ENCODE results near the gene IFIT3.
A peak's percentile ranks its signal among the peaks of the same experiment; 100 is the strongest.
"Not testable (repeated sequence)": the region's sequence is repeated elsewhere in the genome, so short reads cannot be mapped to it uniquely, and the experiment has no call there.

Gene IFIT3

DNA sequence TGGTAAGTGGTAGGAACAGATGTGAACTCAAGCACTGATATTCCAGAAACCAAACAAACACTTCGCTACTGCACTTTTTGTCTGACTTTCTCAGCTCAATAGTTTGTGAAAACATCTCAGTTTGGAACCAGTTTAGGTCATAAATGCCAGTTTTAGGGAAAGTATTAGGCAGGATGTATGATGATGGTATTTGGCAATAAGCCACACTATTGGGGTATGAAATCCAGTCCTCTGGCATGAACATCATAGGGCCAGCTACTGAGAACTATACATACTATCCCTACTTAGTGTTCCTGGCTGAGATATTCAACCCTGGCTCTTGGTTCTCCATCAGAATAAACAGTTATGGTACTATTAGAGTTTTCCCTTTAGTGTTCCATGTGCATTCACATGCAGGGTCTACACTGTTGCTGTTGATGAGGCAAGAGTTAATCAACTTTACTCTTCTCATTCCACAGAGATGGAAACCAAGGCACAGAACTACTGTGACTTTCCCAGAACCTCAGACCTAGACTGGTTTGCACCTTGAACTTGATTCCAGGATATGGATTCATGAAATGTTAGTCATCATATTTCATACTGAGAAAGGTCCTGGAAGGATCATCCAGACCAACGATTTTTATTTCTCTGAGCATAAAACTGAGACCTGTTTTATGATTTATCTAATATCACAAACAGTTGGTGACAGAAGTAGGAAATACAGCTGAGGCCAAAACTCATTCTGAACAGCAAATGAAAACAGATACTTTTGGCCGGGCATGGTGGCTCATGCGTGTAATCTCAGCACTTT is 46.0 kb upstream of the IFIT3 start:
- TF ChIP-seq, protein P1, sequence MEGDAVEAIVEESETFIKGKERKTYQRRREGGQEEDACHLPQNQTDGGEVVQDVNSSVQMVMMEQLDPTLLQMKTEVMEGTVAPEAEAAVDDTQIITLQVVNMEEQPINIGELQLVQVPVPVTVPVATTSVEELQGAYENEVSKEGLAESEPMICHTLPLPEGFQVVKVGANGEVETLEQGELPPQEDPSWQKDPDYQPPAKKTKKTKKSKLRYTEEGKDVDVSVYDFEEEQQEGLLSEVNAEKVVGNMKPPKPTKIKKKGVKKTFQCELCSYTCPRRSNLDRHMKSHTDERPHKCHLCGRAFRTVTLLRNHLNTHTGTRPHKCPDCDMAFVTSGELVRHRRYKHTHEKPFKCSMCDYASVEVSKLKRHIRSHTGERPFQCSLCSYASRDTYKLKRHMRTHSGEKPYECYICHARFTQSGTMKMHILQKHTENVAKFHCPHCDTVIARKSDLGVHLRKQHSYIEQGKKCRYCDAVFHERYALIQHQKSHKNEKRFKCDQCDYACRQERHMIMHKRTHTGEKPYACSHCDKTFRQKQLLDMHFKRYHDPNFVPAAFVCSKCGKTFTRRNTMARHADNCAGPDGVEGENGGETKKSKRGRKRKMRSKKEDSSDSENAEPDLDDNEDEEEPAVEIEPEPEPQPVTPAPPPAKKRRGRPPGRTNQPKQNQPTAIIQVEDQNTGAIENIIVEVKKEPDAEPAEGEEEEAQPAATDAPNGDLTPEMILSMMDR (IDR thresholded peaks at IDR 0.05; ENCODE audit: poor library complexity, severe bottlenecking) = no peak
- no peak overlapping the region for H3K4me3 ChIP-seq (ENCODE audit: severe bottlenecking)
- H3K27ac ChIP-seq (ENCODE audit: poor library complexity, severe bottlenecking) = peak overlapping the region; percentile 90
- no peak for DNase-seq (ENCODE audit: low spot score)
- no peaks in the 10 kb centered on the region for H3K27me3 ChIP-seq (ENCODE audit: insufficient read depth, poor library complexity, severe bottlenecking)
- H3K9me3 ChIP-seq (ENCODE audit: severe bottlenecking) = no peaks in the 10 kb centered on the region
- H3K4me1 ChIP-seq (ENCODE audit: insufficient read depth, poor library complexity, severe bottlenecking) = peaks cover 62% of the 10 kb centered on the region
- ATAC-seq (ENCODE audit: low read depth) = no peak
- no peaks in the 10 kb centered on the region for H3K36me3 ChIP-seq (ENCODE audit: low read depth)

DNA sequence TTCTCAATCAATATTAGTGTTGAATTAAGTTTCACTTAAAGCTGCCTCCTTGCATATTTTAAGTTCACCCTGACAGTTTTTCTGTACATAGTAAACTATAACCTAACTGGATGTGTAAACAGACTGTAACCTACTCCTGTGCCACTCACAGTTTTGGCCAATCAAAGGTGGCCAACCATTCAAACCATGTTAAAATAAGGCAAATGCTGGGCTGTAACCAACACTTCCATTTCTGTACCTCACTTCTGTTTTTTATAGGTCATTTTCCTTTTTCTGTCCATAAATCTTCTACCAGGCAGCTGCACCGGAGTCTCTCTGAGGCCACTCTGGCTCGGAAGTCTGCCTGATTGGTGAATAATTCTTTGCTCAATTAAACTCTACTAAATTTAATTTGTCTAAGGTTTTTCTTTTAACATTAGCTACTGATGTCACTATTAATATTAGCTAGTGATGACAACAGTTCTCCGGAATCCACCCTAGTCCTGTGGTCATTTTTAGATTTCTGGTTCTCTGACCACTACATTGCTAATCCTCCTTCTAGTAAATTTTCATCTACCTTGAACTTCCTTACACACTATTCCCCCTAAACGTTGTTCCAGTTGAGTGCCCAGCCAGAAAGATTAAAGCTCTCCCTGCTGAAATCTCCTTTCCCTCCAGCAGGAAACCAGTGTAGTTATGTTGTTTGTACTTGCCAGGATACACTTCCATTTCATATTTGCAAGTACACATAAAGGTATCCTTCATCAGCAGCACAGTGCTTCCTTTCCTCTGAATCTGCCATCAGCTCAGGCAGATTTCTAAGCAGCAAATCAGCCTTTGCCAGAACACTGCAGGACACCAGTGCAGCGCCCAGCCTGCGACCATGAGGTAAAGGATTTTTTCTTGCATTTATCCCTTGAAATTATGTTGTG is 44.5 kb upstream of the IFIT3 start:
- no peaks in the 10 kb centered on the region for H3K9me3 ChIP-seq (ENCODE audit: severe bottlenecking)
- TF ChIP-seq, protein P1 (IDR thresholded peaks at IDR 0.05; ENCODE audit: poor library complexity, severe bottlenecking) = no peak
- peaks cover 51% of the 10 kb centered on the region for H3K4me1 ChIP-seq (ENCODE audit: insufficient read depth, poor library complexity, severe bottlenecking)
- no peaks in the 10 kb centered on the region for H3K36me3 ChIP-seq (ENCODE audit: low read depth)
- H3K27ac ChIP-seq (ENCODE audit: poor library complexity, severe bottlenecking) = peak overlapping the region; percentile 90
- no peaks in the 10 kb centered on the region for H3K27me3 ChIP-seq (ENCODE audit: insufficient read depth, poor library complexity, severe bottlenecking)
- DNase-seq (ENCODE audit: low spot score) = no peak
- peak; percentile 15; the same call in 1 of the 3 replicates for ATAC-seq (ENCODE audit: low read depth)
- H3K4me3 ChIP-seq (ENCODE audit: severe bottlenecking) = no peak overlapping the region

DNA sequence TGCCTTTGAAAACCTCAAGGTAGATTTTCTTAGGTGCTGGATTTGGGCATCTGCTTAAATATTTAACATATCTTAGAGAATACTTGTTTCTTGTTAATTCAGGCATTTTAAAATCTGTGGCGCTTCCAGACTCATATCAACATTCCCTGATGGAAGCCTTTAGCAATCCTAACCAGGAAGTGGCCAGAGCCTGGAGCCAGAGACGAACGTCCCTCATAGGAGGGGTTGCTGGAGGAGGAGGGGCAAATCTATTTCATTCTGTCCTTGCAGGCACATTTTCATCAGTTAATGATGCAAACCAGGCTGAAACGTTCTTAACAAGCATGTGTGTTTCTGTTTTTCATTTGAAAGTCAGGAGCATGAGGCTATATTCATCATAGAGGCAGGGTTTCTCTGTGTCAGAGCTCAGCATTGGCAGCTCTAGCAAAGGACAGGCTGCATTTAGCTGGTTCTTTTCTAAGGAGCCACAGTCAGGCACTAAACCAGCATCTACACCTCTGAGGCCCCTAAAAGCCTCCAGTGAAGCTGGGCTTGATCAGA is 43.8 kb upstream of the IFIT3 start:
- Histone ChIP-seq H3K27ac (ENCODE audit: poor library complexity, severe bottlenecking) (peak overlapping the region; percentile 90), H3K4me3 (ENCODE audit: severe bottlenecking) (no peak overlapping the region), H3K36me3 (ENCODE audit: low read depth) (no peaks in the 10 kb centered on the region), H3K9me3 (ENCODE audit: severe bottlenecking) (no peaks in the 10 kb centered on the region), H3K4me1 (ENCODE audit: insufficient read depth, poor library complexity, severe bottlenecking) (peaks cover 44% of the 10 kb centered on the region), H3K27me3 (ENCODE audit: insufficient read depth, poor library complexity, severe bottlenecking) (no peaks in the 10 kb centered on the region)
- DNase-seq (ENCODE audit: low spot score) (no peak), ATAC-seq (ENCODE audit: low read depth) (peak; percentile 58)
- TF ChIP-seq, protein P1 (IDR thresholded peaks at IDR 0.05; ENCODE audit: poor library complexity, severe bottlenecking) = no peak

DNA sequence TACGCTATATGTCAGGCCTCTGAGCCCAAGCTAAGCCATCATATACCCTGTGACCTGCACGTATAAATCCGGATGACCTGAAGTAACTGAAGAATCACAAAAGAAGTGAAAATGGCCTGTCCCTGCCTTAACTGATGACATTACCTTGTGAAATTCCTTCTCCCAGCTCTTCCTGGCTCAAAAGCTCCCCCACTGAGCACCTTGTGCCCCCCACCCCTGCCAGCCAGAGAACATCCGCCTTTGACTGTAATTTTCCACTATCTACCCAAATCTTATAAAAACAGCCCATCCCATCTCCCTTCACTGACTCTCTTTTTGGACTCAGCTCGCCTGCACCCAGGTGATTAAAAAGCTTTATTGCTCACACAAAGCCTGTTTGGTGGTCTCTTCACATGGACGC is 43.1 kb upstream of the IFIT3 start:
- DNase-seq (ENCODE audit: low spot score); ATAC-seq (ENCODE audit: low read depth); H3K4me3 ChIP-seq (ENCODE audit: severe bottlenecking); H3K27me3 ChIP-seq (ENCODE audit: insufficient read depth, poor library complexity, severe bottlenecking); H3K36me3 ChIP-seq (ENCODE audit: low read depth); H3K9me3 ChIP-seq (ENCODE audit: severe bottlenecking): not testable (repeated sequence)
- H3K27ac ChIP-seq (ENCODE audit: poor library complexity, severe bottlenecking) = peak overlapping the region; percentile 90
- peaks cover 37% of the 10 kb centered on the region for H3K4me1 ChIP-seq (ENCODE audit: insufficient read depth, poor library complexity, severe bottlenecking)

DNA sequence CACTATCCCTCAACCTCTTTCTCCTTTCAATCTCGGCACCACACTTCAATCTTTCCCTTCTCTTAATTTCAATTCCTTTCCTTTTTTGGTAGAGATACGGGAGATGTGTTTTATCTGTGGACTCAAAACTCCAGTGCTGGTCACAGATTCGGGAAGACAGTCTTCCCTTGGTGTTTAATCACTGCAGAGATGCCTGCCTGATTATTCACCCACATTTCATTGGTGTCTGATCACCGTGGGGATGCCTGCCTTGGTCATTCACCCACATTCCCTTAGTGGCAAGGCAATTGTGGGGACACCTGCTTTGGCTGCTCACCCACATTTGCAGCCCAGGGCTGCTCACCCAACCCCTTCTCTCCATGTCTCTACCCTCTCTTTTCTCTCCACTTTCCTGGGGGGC is 42.5 kb upstream of the IFIT3 start:
- H3K27me3 ChIP-seq (ENCODE audit: insufficient read depth, poor library complexity, severe bottlenecking); H3K27ac ChIP-seq (ENCODE audit: poor library complexity, severe bottlenecking); H3K9me3 ChIP-seq (ENCODE audit: severe bottlenecking); H3K4me3 ChIP-seq (ENCODE audit: severe bottlenecking); ATAC-seq (ENCODE audit: low read depth); H3K36me3 ChIP-seq (ENCODE audit: low read depth); DNase-seq (ENCODE audit: low spot score): not testable (repeated sequence)
- H3K4me1 ChIP-seq (ENCODE audit: insufficient read depth, poor library complexity, severe bottlenecking) = peaks cover 33% of the 10 kb centered on the region

Measured in RWPE2 (cell line).